ENCODE results near the gene ITGA2.
"Not testable (repeated sequence)": the region's sequence is repeated elsewhere in the genome, so short reads cannot be mapped to it uniquely, and the experiment has no call there.

The ITGA2 gene

GRCh38 chr5:53099546-53099945, 110.4 kb downstream of the ITGA2 start:
- no peak for DNase-seq (ENCODE audit: low read depth in 2 of 2)

GRCh38 chr5:53100606-53101005, 111.5 kb downstream of the ITGA2 start:
- no peak for DNase-seq (ENCODE audit: low read depth in 2 of 2)

GRCh38 chr5:53105611-53106300, 116.6 kb downstream of the ITGA2 start:
- no peak for DNase-seq (ENCODE audit: low read depth in 2 of 2)

GRCh38 chr5:53109056-53109442, 119.9 kb downstream of the ITGA2 start:
- no peak for DNase-seq (ENCODE audit: low read depth in 2 of 2)

GRCh38 chr5:53109443-53110127, 120.4 kb downstream of the ITGA2 start, which contains the start of gene MOCS2:
Gene MOCS2, minus strand, starts transcription at chr5:53109757. Its CDS starts 2,583 bp downstream, at chr5:53107174.
- DNase-seq (ENCODE audit: low read depth in 2 of 2): peak; percentile 82 to 85

GRCh38 chr5:53110156-53110555, 121.0 kb downstream of the ITGA2 start:
- DNase-seq (ENCODE audit: low read depth in 2 of 2): no peak

- DNase-seq (ENCODE audit: low read depth in 2 of 2): no peak
Measured at GRCh38 chr5:53111139-53111538, 122.0 kb downstream of the ITGA2 start.

- DNase-seq (ENCODE audit: low read depth in 2 of 2): not testable (repeated sequence)
Measured at GRCh38 chr5:53112307-53112706, 123.2 kb downstream of the ITGA2 start.

- DNase-seq (ENCODE audit: low read depth in 2 of 2): no peak
Measured at GRCh38 chr5:53112909-53113308, 123.8 kb downstream of the ITGA2 start.

GRCh38 chr5:53113947-53114346, 124.8 kb downstream of the ITGA2 start:
- DNase-seq (ENCODE audit: low read depth in 2 of 2): no peak

- no peak for DNase-seq (ENCODE audit: low read depth in 2 of 2)
Measured at GRCh38 chr5:53114988-53115387, 125.8 kb downstream of the ITGA2 start.

GRCh38 chr5:53116597-53116996, 127.4 kb downstream of the ITGA2 start:
- DNase-seq (ENCODE audit: low read depth in 2 of 2): no peak

GRCh38 chr5:53118879-53119278, 129.7 kb downstream of the ITGA2 start:
- DNase-seq (ENCODE audit: low read depth in 2 of 2): no peak

- DNase-seq (ENCODE audit: low read depth in 2 of 2): no peak
Measured at GRCh38 chr5:53120165-53120564, 131.0 kb downstream of the ITGA2 start.

GRCh38 chr5:53123702-53124101, 134.6 kb downstream of the ITGA2 start:
- no peak for DNase-seq (ENCODE audit: low read depth in 2 of 2)

- no peak for DNase-seq (ENCODE audit: low read depth in 2 of 2)
Measured at GRCh38 chr5:53126521-53126920, 137.4 kb downstream of the ITGA2 start.

- no peak for DNase-seq (ENCODE audit: low read depth in 2 of 2)
Measured at GRCh38 chr5:53127107-53127506, 138.0 kb downstream of the ITGA2 start.

GRCh38 chr5:53128481-53128880, 139.3 kb downstream of the ITGA2 start:
- DNase-seq (ENCODE audit: low read depth in 2 of 2): no peak

- DNase-seq (ENCODE audit: low read depth in 2 of 2): no peak
Measured at GRCh38 chr5:53130266-53130665, 141.1 kb downstream of the ITGA2 start.

GRCh38 chr5:53133020-53133419, 143.9 kb downstream of the ITGA2 start:
- DNase-seq (ENCODE audit: low read depth in 2 of 2): no peak
